ENCODE measurements around the gene SKIL.

Gene SKIL

DNA sequence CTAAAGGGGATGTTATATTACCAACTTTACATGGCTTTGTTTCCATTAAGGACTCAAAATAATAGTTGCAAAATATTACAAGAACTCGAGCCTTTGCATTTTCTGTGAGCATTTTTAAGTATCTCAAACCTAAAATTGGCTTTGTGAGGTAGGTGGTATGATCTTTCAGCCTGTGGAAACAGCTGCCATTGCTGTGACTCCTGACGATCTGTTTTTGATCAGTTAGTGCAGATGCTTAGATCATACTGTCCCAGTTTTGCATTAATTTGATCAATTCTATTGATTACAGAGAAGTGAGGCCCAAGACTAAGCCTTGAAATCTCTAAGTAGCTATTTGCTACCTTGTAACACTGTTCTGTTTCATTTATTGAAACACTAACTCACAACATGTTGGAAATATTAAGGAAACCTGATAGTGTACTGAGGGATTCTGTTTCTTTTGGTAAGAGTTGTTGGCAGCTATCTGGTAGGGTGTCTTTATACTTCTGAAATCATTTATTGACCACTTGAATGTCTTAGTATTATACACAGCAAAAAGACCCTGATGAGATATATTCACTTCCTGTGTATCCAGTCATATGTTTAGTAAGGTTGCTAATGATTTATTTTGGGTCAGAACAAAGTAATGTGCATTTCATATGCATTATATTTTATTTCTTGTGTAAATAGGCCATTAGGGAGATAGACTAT lies 14.8 kb downstream of the SKIL start:
- H3K4me3 ChIP-seq (replicated peaks; ENCODE audit: low read depth, low read length): no peak overlapping the region
- no peak for DNase-seq (ENCODE audit: low read depth)
- no peak for TF ChIP-seq CTCF (IDR thresholded peaks at IDR 0.05; ENCODE audit: low read length, missing control alignments)

- no peak overlapping the region for H3K4me3 ChIP-seq (replicated peaks; ENCODE audit: low read depth, low read length)
- TF ChIP-seq CTCF (IDR thresholded peaks at IDR 0.05; ENCODE audit: low read length, missing control alignments): no peak
- DNase-seq (ENCODE audit: low read depth): peak; percentile 31
These were observed 26.1 kb downstream of the SKIL start for GRCh38 chr3:170383567-170383966.

DNA sequence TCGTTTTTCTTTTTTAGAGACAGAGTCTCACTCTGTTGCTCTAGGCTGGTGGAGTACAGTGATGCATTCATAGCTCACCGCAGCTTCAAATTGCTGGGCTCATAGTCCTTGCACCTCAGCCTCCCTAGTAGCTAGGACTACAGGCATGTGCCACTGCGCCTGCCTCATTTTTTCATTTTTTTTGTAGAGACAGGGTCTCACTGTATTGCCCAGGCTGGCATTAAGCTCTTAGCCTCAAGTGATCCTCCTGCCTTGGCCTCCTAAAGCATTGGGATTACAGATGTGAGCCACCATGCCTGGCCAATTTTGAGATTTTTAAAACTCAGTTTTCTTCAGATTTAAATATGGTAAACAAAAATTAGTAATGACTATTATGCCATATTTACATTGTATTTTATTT lies 29.0 kb downstream of the SKIL start:
- DNase-seq (ENCODE audit: low read depth): no peak
- TF ChIP-seq CTCF (IDR thresholded peaks at IDR 0.05; ENCODE audit: low read length, missing control alignments): no peak

GRCh38 chr3:170387950-170388349 lies 30.4 kb downstream of the SKIL start:
- TF ChIP-seq CTCF (IDR thresholded peaks at IDR 0.05; ENCODE audit: low read length, missing control alignments): peak; percentile 9
- H3K4me3 ChIP-seq (replicated peaks; ENCODE audit: low read depth, low read length): no peak overlapping the region
- peak; percentile 67 for DNase-seq (ENCODE audit: low read depth)

More for the DNA sequence above, 29.0 kb downstream of the SKIL start:
- no peak overlapping the region for H3K4me3 ChIP-seq (replicated peaks; ENCODE audit: low read depth, low read length)

DNA sequence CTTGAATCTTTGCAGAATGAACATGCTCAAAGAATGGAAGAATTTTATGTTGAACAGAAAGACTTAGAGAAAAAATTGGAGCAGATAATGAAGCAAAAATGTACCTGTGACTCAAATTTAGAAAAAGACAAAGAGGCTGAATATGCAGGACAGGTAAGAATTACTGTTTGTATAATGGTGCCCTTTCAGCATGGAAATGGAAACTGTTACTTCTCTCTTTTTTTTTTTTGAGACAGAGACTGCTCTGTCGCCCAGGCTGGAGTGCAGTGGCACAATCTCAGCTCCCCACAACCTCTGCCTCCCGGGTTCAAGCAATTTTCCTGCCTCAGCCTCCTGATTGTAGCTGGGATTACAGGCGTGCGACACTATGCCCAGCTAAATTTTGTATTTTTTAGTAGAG lies 33.6 kb downstream of the SKIL start:
- TF ChIP-seq CTCF (IDR thresholded peaks at IDR 0.05; ENCODE audit: low read length, missing control alignments): no peak
- no peak for DNase-seq (ENCODE audit: low read depth)
- no peak overlapping the region for H3K4me3 ChIP-seq (replicated peaks; ENCODE audit: low read depth, low read length)

DNA sequence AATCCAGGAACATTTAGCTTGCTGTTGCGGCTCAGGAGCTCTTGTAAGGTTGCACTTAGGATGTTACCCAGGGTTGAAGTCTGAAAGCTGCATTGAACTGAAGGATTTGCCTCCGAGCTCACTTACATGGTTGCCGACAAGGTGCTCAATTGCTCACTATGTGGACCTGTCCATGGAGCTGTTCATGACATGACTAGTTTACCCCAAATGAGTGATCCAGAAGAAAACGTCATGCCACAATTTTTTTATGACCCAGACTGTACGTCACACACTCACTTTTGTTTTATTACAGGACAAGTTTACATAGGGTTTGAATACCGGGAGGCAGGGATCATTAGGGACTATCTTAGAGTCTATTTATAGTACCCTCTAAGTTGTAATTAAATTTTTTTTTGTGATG lies 40.2 kb downstream of the SKIL start:
- TF ChIP-seq CTCF (IDR thresholded peaks at IDR 0.05; ENCODE audit: low read length, missing control alignments): no peak
- no peak for DNase-seq (ENCODE audit: low read depth)
- H3K4me3 ChIP-seq (replicated peaks; ENCODE audit: low read depth, low read length): no peak overlapping the region

DNA sequence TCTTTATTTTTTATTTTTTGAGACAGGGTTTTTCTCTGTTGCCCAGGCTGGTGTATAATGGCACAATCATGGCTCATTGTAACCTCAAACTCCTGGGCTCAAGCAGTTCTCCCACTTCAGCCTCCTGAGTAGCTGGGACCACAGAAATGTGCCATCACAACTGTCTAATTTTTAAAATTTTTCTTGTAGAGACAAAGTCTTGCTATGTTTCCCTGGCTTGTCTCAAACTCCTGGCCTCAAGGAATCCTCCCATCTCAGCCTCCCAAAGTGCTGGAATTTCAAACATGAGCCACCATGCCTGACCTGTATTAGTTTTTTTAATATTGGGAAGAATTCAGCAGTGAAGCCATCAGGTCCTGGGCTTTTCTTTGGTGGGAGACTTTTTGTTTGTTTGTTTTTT lies 47.6 kb downstream of the SKIL start:
- H3K4me3 ChIP-seq (replicated peaks; ENCODE audit: low read depth, low read length): no peak overlapping the region
- no peak for TF ChIP-seq CTCF (IDR thresholded peaks at IDR 0.05; ENCODE audit: low read length, missing control alignments)
- DNase-seq (ENCODE audit: low read depth): no peak
